HFF-Myc (cell line): ENCODE data around the gene NTM.

ENCODE experiments used
- DNase-seq: peaks from one replicate; pipeline ENCODE4 v3.0.0-alpha.2; 2011; ENCODE audit warnings: low read depth; ENCODE audit errors: extremely low read depth
- H3K4me3 ChIP-seq: replicated peaks from 2 replicates; pipeline ENCODE4 v1.5.1; 2011; ENCODE audit warnings: low read depth, mild to moderate bottlenecking, control low read depth, low read length
- CTCF ChIP-seq: IDR thresholded peaks from 2 replicates; pipeline ENCODE4 v1.5.1; 2012; ENCODE audit warnings: mild to moderate bottlenecking, low read depth, low read length, control low read depth; ENCODE audit errors: missing control alignments

The NTM gene

GRCh38 chr11:131370090-131370751, at the start of gene NTM:
NTM (plus strand) TSS chr11:131370615.
- H3K4me3 ChIP-seq: no peak within 1 kb of the TSS
- TF ChIP-seq CTCF: no peak
- no peak for DNase-seq

DNA sequence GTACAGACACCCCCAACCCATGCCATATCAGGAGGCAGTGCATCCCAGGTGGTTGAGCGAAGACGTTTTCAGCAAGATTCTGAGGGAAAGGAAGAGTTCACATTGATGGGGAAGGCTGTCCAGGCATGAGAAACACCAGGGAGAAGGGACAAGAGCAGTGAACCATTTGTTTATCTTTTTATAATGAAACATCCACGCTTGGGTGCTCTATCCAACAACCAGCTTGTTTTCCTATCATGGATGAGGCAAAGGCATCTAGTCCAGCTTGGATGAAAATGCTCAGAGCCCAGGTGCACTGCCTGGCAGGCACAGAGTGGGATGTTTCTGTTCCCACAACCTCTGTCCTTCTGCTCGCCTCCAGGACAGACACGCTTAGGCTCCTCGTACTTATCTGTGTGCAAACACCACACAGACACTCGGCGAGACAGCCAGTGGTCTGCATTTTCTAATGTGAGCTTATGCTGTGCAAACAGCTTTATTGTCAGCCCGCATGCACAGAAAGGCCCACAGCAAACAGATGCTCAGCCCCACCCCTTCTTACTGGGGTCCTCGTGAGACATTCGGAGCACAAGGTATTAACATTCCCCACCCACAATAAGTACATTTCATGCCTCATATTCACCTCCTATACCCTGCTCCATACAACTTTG, 45.4 kb upstream of the NTM start:
- DNase-seq: no peak
- H3K4me3 ChIP-seq: no peak overlapping the region
- no peak for TF ChIP-seq CTCF

DNA sequence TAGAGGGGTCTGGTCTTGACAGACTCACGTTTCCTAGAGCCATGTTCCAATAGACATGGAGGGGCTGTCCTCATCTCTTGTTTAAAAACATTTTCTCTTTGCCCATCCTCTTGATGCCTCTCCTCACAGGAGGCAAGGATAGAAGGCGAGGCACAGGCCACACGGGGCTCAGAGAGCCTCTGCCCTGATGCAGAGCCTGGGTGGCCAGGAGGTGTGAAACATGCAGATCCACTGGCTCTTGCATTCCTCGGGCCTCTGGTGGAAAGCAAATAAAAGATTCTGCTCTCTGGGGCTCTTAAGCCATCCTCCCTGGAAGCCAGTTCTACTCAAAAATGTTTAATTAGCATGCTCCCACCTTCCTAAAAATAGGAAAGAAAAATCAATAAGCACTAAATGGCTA, 43.6 kb upstream of the NTM start:
- TF ChIP-seq CTCF: no peak
- H3K4me3 ChIP-seq: no peak overlapping the region
- no peak for DNase-seq

DNA sequence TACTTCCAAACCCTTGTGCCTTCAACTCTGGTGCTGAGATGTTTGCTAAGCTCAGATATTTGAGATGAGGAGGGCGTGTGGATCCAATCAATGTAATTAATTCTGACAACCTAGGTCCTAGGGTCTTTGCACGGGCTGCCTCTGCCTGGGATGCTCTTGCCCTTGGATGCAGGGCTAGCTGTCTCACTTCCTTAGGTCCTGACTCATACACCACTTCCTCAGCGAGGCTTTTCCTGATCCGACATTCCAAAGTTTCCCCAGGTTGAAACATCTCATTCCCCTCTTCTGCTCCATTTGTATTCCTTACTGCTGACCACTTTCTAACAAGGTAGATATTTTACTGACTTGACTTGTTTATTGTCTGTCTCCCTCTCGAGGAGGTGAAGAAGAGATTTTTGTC, 43.0 kb upstream of the NTM start:
- H3K4me3 ChIP-seq: no peak overlapping the region
- no peak for TF ChIP-seq CTCF
- no peak for DNase-seq

DNA sequence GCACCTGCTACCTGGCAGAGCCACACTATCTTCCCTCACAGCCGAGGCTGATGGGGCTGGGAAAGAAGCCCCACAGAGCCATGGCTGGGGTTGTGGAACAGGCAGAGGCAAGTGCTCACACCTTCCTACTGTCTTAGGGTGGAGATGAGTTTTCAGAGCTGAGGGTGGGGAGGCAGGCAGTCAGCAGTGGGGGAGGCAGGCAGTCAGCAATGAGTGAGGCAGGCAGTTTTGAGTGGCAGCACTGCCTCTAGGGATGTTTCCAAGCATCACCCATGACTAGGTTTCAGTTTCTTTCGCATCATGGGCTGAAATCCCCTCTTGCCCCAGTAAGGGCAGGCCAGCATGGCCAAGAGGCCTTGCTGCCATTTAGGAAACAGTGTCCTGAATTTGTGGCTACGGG, 41.6 kb upstream of the NTM start:
- no peak for TF ChIP-seq CTCF
- no peak for DNase-seq
- no peak overlapping the region for H3K4me3 ChIP-seq

- DNase-seq: no peak
- no peak for TF ChIP-seq CTCF
- no peak overlapping the region for H3K4me3 ChIP-seq
Observed at GRCh38 chr11:131331010-131331409, 39.4 kb upstream of the NTM start.
